ENCODE measurements around the gene B3GALT2.

B3GALT2 gene

GRCh38 chr1:193181536-193181935 lies 4.9 kb downstream of the B3GALT2 start:
- no peak for DNase-seq

DNA sequence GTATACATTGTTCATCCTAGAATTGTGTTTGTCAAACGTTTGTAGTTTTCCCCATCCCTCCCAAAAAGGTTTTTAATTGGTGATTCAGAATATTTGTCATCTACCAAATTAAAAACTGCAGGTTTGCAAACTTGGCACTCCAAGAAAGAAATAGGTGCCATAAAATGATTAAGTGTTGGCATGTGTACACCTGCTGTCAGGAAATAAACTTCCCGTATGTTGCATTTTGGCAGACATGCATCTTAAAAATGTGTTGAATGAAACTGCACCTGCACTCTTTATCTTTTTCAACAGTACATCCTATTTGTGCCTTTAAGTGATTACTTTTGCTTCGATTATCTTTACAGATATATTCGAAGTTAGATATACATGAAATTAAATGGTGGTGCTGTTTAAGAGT lies 7.3 kb downstream of the B3GALT2 start:
- DNase-seq: no peak

GRCh38 chr1:193176788-193177187 lies 9.6 kb downstream of the B3GALT2 start:
- no peak for DNase-seq

DNA sequence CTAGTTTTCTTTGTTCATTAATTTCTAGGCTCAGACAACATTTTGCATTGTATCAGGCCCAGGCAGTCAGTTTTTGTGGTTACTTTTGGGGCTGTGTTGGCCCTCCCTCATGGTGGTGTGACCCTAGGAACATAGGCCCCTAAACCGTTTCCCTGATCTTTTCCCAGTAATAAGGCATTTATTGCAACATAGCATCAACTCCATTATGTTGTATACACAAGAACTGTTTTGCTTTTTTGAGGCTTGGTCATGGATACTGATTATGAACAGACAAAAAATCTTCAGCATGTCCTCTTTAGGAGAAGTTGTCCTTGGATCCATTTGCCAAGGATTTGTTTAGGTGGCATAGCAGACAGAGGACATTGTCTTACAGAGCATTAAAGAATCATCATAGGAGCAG lies 10.3 kb downstream of the B3GALT2 start:
- DNase-seq: no peak

DNA sequence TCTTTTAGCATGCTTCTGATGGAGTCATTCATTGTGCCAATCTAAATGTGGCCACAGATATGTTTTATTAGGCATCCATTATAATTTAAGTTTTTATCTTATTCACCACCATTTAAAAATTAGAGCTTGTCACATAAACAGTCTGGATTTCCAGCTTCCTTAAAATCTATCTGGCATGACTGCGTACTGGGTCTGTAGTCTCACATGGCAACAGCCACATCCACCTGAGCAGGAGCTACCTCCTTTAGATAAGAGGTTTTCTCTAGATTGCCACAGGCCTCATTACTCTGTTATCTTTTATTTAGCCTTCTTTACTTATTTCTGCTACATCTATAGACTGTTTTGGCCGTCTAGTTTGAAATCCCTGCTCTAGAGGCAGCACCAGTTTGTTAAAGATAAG lies 29.1 kb downstream of the B3GALT2 start:
- DNase-seq: no peak

DNA sequence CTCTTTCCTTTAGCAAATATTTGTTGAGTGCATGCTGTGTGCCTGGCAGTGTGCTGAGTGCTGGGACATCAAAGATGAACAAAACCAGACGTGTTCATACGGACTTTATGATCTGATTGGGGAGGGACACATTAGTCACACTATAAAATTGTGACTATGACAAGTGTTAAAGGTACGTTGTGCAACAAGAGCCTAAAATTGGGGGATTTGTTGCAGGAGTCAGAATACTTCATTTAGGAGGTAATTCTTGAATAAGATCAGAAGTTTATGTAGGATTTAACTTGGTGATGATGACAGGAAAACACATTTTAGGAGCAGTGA lies 29.6 kb downstream of the B3GALT2 start:
- no peak for DNase-seq

- DNase-seq: no peak
These were observed 30.1 kb downstream of the B3GALT2 start for GRCh38 chr1:193156117-193156821.

DNA sequence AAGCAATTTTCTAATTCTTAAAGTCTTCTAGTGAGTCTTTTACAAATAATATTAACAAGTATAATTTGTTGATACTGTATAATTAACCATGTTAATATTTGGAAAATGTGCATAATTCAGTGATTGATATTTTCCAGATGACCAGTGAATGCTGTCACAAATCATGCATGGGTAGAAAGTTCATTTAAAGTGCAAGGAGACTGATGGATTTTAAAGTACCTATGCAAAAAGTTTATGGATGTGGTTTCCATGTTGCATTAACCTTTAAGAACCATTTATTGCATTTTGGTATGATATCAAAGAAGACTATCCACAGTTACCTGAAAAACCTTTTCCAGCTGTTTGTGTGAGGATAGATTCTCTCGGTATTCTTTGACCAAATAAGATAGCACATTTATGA lies 41.4 kb downstream of the B3GALT2 start:
- DNase-seq: no peak

DNA sequence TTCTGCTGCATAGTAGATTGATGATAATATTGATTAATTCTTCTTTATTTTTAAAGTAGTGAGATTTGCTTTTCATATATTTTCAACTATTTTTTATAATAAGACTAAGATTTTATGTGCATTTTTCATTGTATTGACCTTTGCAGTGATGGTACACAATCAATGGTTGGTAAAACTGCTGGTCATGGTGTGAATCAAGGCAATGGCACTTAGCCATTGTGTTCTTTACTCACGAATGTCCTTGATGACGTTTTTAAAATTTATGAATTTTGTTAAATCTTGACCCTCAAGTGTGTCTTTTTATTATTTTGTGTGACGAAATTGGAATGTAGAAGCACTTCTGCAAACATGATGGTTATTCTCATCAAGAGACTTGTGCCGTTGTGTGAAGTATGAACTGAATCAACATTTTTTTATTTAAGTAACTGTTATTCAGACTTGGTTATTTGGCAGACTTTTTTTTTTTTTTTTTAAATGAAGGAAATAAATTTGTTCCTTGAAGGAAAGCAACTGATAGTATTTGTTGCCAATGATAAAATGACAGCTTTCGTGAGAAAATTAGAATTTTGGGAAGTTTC lies 42.0 kb downstream of the B3GALT2 start:
- DNase-seq: no peak

GRCh38 chr1:193143285-193143684 lies 43.1 kb downstream of the B3GALT2 start:
- DNase-seq: no peak

GRCh38 chr1:193142409-193142808 lies 44.0 kb downstream of the B3GALT2 start:
- DNase-seq: no peak

DNA sequence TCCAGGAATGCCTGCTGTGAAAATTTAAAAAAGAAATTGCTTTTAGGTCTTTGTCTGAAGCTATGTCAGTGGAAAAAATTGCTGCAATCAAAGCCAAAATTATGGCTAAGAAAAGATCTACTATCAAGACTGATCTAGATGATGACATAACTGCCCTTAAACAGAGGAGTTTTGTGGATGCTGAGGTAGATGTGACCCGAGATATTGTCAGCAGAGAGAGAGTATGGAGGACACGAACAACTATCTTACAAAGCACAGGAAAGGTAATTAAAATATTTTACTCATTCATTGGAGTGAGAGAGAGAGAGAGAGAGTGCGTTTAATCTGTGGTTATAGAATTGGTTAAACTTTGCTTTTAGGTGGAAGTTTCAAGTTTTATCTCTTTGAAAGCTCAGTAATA lies 44.6 kb downstream of the B3GALT2 start:
- DNase-seq: no peak

DNA sequence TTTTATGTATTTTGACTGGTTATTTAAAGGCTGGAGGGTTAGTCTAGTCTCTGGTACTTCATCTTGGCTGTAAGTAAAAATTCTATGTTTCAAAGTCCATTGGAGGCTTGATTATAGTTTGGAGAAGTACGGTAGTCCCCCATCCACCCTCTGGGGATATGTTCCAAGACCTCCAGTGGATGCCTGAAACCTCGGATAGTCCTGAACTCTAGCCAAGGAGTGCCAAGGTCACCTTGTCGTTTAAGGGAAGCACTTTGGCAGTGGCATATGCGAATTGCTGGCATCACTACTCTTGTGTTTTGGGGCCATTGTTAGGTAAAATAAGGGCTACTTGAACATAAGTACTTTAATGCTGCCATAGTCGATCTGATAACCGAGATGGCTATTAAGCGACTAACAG lies 46.2 kb downstream of the B3GALT2 start:
- DNase-seq: no peak

GRCh38 chr1:193131266-193131860 lies 55.0 kb downstream of the B3GALT2 start:
- no peak for DNase-seq

Data from activated effector memory CD4-positive, alpha-beta T cell treated with Interleukin-2 at 50 U/mL for 16 hours (primary cell).